Measurements from ENCODE around the gene TMEM125.

DNA sequence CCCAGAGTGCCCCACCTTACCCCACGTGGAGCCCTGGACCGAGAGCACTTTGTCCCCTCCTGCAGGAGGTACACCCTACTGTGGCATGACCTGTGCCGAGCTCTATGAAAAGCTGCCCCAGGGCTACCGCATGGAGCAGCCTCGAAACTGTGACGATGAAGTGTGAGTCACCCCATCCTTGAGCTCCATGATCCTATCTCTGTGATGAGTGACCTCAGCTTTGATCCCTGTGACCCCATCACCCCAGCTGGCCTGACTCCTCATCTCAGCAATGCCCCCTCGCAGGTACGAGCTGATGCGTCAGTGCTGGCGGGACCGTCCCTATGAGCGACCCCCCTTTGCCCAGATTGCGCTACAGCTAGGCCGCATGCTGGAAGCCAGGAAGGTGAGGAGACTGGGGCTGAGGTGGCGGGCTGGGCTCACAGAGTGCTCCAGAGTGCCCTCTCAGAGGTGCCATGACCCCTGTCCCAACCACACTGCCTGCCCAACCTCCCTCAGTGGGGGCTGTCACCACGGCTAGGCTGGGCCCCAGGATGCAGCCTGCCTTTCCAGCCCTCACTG is 51.6 kb downstream of the TMEM125 start:
- TF ChIP-seq POLR2AphosphoS5 (IDR thresholded peaks at IDR 0.05; ENCODE audit: low read depth): no peak
- no peak for TF ChIP-seq CTCF (IDR thresholded peaks at IDR 0.05; ENCODE audit: insufficient read depth, low read length)
